ENCODE results near the gene KRT82.
"Not testable (repeated sequence)": the region's sequence is repeated elsewhere in the genome, so short reads cannot be mapped to it uniquely, and the experiment has no call there.

KRT82 gene

GRCh38 chr12:52405922-52406385, at the start of gene KRT82:
KRT82 (minus strand) TSS chr12:52406335; CDS start chr12:52406277, 58 bp downstream.
- DNase-seq: no peak

- DNase-seq: no peak
Observed at GRCh38 chr12:52455821-52456220, 49.7 kb upstream of the KRT82 start.

- no peak for DNase-seq
Observed at GRCh38 chr12:52454411-52455201, 48.5 kb upstream of the KRT82 start.

GRCh38 chr12:52452101-52452500, 46.0 kb upstream of the KRT82 start, which contains the start of gene KRT6B:
KRT6B (minus strand) TSS chr12:52452146; CDS start chr12:52452078, 68 bp downstream.
- DNase-seq: peak; percentile 13

DNA sequence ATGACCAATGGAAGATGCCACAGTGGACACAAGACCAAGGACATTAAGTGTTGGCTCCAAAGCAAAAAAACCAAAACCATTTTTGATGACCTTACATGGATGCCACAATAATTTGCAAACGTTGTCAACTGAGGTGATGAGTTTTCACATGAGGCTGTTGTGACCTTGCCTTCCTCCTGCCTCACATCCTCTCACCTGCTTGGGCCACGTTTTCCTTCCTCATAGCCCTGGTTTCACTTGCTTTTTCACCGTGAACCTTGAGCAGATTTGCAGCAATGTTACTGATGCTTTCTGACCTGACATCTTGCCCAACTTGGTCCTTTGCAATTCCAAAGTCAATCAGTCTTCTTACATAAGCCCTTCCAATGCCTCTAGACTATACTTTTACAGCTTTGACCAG, 42.1 kb upstream of the KRT82 start:
- DNase-seq: peak; percentile 48

- DNase-seq: not testable (repeated sequence)
Observed at GRCh38 chr12:52447196-52447595, 41.1 kb upstream of the KRT82 start.

DNA sequence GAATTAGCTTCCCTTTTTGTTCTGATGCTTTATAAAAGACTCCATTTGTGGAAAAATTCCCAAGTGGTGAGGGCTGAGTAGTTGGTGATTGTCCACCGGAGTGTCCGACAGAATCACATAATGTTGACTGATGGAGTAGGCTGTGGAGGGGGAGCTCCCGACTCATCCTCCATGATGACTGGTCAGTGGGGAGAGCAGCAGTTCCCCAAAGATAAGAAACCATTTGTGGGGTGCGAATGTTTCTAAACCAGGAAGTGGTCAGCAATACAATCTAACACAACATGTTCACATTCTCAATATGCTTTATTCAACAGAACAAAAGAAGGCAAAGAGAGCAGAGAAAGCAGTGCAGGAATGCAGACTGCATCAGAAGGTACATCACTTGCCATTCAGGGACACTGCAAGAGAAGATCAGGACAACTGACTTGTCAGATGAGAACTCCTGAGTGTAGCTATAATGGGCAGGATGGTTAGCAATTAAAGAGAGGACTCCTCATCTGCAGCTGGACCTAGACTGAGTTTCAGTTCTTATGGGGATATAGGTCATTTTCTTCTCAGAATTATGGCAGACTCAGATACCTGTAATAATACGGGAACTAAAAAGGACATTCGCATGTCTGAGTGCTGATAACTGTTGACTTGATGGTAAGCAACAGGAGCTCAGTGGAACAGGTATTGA, 40.4 kb upstream of the KRT82 start:
- DNase-seq: no peak

GRCh38 chr12:52445876-52446275, 39.7 kb upstream of the KRT82 start:
- DNase-seq: no peak

DNA sequence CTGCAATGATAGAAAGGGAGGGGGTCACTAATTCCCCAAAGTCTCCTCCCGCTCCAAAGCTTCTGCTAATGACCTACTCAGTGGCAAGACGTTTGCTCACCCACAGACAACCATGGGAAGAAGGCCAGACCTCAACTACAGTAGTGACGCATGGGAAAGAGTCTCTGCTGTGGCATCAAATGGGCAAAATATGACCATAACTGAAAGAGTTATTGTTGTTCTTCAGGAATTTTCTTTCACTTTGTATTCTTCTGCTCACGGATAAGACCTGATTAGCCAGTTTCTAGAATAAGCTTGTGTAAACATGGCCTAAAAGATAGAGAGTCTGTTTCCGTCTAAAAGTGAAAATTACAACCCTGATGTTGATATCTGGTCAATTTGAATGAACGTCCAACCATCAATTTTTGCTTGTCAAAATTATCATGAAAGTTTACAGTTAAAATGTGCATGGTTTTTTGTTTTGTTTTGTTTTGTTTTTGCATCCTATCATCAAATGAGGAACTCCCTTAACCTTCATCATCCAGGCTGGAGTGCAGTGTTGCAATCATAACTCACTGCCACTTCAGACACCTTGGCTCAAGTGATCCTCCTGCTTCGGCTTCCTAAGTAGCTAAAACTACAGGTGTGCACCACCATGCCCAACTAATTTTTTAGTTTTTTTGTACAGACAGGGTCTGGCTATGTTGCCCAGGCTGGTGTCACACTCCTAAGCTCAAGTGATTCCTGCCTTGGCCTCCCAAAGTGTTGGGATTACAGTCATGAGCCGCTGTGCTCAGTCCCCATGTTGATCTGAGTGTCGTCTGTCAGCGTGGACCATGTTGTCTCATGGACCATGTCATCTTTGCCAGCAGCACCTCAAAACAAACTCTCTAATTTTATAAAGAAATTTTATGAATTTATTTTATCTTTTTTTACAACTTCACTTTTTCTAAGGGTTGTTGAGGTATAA, 38.8 kb upstream of the KRT82 start:
- DNase-seq: no peak

DNA sequence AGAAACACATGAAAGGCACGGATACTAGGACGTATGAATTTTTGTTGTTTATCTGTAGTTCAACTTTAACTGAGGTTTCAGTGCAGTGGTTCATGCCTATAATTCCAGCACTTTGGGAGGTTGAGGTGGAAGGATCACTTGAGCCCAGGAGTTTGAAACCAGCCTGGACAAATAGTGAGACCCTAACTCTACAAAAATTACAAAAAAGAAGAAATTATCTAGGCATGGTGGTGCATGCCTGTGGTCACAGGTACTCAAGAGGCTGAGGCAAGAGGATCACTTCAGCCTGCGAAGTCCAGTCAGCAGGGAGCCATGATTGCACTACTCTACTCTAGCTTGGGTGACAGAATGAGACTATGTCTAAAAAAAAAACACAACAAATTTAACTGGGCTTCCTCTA, 37.8 kb upstream of the KRT82 start:
- DNase-seq: no peak

DNA sequence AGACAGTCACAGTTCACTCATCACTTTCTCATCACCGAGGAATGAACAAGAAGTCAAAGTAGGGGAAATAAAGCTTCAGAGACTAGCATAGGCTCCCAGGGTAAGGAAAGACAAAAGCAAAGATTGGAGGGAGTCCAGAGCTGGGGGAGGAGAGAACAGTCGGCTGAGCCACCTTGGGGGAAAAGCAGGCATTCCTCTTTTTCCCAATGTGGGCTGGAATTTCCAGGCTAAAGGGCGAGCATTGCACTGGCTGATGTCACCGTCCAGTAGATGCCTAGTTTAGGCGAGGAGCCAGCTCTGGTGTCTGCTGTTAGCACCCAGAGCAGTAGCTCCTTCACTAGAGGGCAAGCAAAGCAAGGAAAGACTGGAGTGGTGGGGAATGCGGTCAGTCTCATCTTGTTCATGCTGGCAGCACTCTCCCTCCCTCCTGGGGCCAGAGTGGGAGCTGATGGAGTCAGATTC, 36.5 kb upstream of the KRT82 start:
- no peak for DNase-seq

GRCh38 chr12:52441320-52441911, 35.3 kb upstream of the KRT82 start:
- DNase-seq: no peak

DNA sequence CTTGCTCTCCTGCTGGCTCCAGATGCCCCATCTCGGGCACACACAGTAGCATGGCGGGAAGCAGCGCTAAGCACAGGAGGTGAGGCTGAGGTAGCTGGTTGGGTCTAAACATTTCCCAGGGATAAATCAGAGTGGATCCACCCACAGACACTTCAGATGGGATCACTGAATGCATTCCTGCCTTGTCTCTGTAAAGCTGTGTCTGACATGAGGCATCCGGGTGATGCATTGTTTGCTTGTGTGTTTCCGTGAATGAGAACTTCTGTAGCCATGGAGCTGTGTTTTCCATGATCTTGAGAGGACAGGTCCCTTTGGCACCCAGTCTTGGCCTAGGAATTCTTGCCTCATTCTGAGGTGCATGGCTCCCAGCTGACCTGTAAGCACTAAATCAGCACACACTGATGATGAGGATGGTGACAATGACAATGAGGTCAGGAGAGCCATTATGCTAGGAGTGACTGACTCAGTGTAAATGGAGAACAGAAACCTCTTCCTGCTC, 34.7 kb upstream of the KRT82 start:
- peak; percentile 33 for DNase-seq

- DNase-seq: no peak
Observed at GRCh38 chr12:52439845-52440244, 33.7 kb upstream of the KRT82 start.

DNA sequence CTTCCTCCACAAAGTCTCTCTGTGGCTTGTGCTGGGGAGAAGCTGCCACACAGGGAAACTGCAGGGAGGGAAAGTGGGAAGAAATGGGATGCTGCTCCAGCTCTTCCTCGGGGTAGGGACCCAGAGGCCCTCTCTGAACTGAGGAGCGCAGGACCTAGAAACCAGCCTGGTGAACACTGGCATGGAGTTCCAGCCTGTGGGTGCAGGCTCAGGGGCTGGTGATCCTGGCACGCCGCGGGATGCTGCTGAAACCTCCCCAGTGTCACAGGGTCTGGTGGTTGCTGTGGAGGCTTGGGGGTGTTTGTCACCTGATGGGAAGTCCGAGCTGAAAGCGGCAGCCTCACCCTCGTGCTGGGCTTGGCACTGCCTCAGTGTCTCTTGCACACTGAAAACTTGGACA, 33.3 kb upstream of the KRT82 start:
- no peak for DNase-seq

DNA sequence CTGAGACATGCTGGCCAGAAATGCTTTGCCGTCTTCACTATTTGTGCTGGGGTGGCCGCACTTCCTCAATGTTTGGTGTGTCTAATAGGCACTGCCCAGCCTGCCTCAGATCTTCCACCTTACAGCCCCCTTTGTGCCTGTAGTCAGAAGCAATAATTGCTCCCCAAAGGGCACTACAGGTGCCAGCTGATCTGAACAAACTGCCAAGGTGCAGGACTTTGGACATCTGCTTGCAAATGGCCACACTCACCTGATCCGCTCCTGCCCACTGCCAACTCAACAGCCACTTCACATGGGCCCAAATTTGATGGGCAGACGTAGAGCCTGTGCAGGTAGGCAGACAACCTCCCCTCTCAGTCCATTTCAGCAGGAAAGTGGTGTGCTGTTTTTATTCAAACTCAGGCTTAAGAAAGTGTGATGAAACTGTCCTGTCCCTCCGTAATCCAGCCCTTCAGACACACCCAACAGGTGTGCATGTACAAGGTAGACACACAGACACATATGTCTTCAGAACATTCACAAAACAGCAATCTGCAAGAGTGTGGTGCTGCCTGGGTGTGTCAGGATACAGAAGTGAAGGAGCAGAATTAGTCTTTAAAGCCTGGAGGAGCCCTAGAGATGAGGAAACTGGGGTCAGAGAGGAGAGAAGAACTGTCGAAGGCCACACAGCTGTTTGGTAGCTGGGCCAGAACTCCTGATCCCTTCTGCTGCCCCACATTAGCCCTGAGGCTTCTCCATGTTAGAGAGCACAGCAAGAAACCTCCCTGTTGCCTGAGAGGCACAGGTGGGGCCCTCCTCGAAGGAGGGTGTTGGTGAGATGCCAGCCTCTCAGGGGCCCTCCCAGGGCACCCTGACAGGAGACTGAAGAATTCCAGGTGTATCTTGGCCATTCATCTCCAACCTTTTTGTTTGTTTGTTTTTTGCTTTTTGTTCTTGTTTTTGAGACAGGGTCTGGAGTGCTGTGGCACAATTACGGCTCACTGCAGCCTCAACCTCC, 32.5 kb upstream of the KRT82 start:
- no peak for DNase-seq

DNA sequence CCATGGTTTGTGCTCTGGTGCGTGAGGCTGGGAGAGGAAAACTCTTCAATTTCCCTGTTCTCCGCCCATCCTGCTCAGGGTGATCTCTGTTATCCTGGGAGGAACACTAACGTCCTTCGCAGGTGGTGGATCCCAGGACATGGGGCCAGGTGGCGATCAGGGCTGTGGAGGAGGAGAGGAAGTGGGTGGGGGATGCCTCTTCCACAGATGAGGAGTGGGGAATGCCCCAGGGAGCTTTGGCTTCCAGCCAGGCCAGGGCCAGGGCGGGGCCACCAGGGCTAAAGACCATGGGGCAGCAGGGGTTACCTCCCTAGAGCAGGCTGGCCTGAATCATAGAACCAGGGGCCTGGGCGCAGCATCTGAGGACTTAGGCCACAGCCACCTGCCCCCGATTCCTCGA, 31.4 kb upstream of the KRT82 start:
- DNase-seq: no peak

- no peak for DNase-seq
Observed at GRCh38 chr12:52436828-52437474, 30.8 kb upstream of the KRT82 start.

GRCh38 chr12:52436000-52436827, 30.1 kb upstream of the KRT82 start:
- no peak for DNase-seq

DNA sequence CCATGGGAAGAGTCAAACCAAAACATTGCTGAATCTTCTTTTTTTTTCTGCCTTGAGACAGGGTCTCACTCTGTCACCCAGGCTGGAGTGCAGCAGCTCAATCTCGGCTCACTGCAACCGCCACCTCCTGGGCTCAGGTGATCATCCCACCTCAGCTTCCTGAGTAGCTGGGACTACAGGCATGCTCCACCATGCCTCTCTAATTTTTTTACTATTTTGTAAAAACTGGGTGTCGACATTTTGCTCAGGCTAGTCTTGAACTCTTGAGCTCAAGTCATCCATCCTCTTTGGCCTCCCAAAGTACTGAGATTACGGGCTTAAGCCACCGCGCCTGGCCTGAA, 29.5 kb upstream of the KRT82 start:
- no peak for DNase-seq

Data from RPMI8226 (cell line).